ENCODE results near the gene NF1. TPM values are rescaled to one million over a fixed set of nuclear protein-coding genes. Genes with fewer than 3 reads are reported as not detected.

The NF1 gene
- total and polyA plus RNA-seq, 2 of the 13 experiments (the other 11 are each of a cell fraction or from before 2014, with no cell fraction given): 21.5 to 26.5 TPM

DNA sequence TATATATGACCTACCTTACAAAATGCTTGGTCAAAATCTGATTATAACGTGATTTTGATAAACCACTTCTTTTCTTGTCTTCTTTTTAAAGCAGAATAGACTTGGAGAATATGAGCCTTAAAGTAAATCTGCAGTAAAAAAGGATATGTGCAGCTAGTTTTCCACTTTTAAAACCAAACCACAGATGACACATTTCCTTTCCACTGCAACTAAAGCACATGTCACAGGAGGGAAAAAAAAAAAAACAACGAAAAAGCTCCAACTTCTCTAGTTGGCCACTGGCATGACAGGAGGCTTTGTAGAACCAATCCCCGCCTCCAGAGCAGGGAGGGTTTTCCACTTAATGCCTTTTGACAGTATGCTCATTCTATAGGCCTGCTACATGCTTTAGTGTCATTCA is 226.7 kb downstream of the NF1 start, which contains the start of gene EVI2A:
Gene EVI2A (minus strand): TSS at position 142 of the 400 bp plus-strand sequence. CDS start 2,609 bp downstream, outside the sequence.
- no peak within 1 kb of the TSS for H3K9ac ChIP-seq (ENCODE audit: insufficient read depth, low read depth, low read length)
- no peaks in the 10 kb centered on the region for H4K20me1 ChIP-seq (ENCODE audit: insufficient read depth, low read length)
- BruUV-seq (replicated peaks): no TSS peak
- no peaks in the 10 kb centered on the region for H3K79me2 ChIP-seq (ENCODE audit: insufficient read depth, low read length)
- no peak within 1 kb of the TSS for H3K27ac ChIP-seq (ENCODE audit: extremely low read length, insufficient read depth, low read length)
- no peaks in the 10 kb centered on the region for H3K9me3 ChIP-seq (ENCODE audit: low read length)
- in situ Hi-C loops (cut with HindIII; ENCODE audit: extremely low pct_ligation_motif_present, low pct_unique_long_range_greater_than_20kb): no loop called here
- CTCF ChIA-PET (ENCODE audit: low intra/inter-chr PET ratio, low total read pairs): no interaction called here
- POLR2A ChIA-PET: no interaction called here
- TF ChIP-seq ZNF101 (CRISPR knock-in tag; IDR thresholded peaks at IDR 0.05; ENCODE audit: borderline replicate concordance, low read depth) (no peak), ZNF350 (CRISPR knock-in tag; IDR thresholded peaks at IDR 0.05; ENCODE audit: borderline replicate concordance, low read depth) (no peak), GATAD2A (CRISPR knock-in tag; IDR thresholded peaks at IDR 0.05) (no peak), AKNA (CRISPR knock-in tag; IDR thresholded peaks at IDR 0.05; ENCODE audit: borderline replicate concordance) (no peak)
- H3K4me2 ChIP-seq (ENCODE audit: low read depth, low read length): no peak within 1 kb of the TSS
- no peak within 1 kb of the TSS for H3K4me3 ChIP-seq (replicated peaks in 1 of 3; ENCODE audit: insufficient read depth in 1 of 3, low read depth in 2 of 3, low read length in 3 of 3)
- DNase-seq (ENCODE audit: low spot score): no peak
- no peaks in the 10 kb centered on the region for H3K27me3 ChIP-seq (ENCODE audit: control insufficient read depth in 1 of 2, insufficient read depth in 2 of 2, low read length in 2 of 2)
- FAIRE-seq: no peak
- intact Hi-C loops (cut with micrococcal nuclease; ENCODE audit: unreplicated experiment): no loop called here
- no peaks in the 10 kb centered on the region for H3K4me1 ChIP-seq (ENCODE audit: insufficient read depth, low read length)
- peaks cover 0 to 7% of the 10 kb centered on the region in 2 experiments; a peak in 3 of 5 replicates for H3K36me3 ChIP-seq (replicated peaks in 1 of 2; ENCODE audit: control insufficient read depth in 1 of 2, insufficient read depth in 2 of 2, low read length in 2 of 2)
- ATAC-seq: no peak
- WGBS (ENCODE audit: low lambda C conversion rate): 95% methylated on average over 3 of the region's 3 CpGs
- H2AFZ ChIP-seq (ENCODE audit: low read length): no peak within 1 kb of the TSS
